ENCODE measurements around the gene CACNA1D.

Gene CACNA1D

GRCh38 chr3:53695324-53695690, 200.9 kb downstream of the CACNA1D start:
- no peak for DNase-seq

- DNase-seq, result peak; percentile 11
Measured at GRCh38 chr3:53696401-53697172, 202.2 kb downstream of the CACNA1D start.

GRCh38 chr3:53700441-53700840, 206.0 kb downstream of the CACNA1D start:
- peak; percentile 4 for DNase-seq

- DNase-seq, result peak; percentile 2
Measured at GRCh38 chr3:53702776-53703530, 208.5 kb downstream of the CACNA1D start.

GRCh38 chr3:53703630-53704362, 209.4 kb downstream of the CACNA1D start:
- DNase-seq, result no peak

- no peak for DNase-seq
Measured at GRCh38 chr3:53704363-53704725, 209.9 kb downstream of the CACNA1D start.

- DNase-seq, result no peak
Measured at GRCh38 chr3:53705024-53705745, 210.8 kb downstream of the CACNA1D start.

- no peak for DNase-seq
Measured at GRCh38 chr3:53705774-53706173, 211.4 kb downstream of the CACNA1D start.

- no peak for DNase-seq
Measured at GRCh38 chr3:53707222-53707621, 212.8 kb downstream of the CACNA1D start.

GRCh38 chr3:53708001-53708621, 213.7 kb downstream of the CACNA1D start:
- DNase-seq, result no peak

- DNase-seq, result no peak
Measured at GRCh38 chr3:53709256-53709655, 214.8 kb downstream of the CACNA1D start.

GRCh38 chr3:53709860-53710674, 215.7 kb downstream of the CACNA1D start:
- DNase-seq, result peak; percentile 78

GRCh38 chr3:53711387-53711786, 217.0 kb downstream of the CACNA1D start:
- DNase-seq, result no peak

- no peak for DNase-seq
Measured at GRCh38 chr3:53712817-53713388, 218.5 kb downstream of the CACNA1D start.

GRCh38 chr3:53713626-53714025, 219.2 kb downstream of the CACNA1D start:
- DNase-seq, result no peak

- DNase-seq, result no peak
Measured at GRCh38 chr3:53715815-53716483, 221.5 kb downstream of the CACNA1D start.

- DNase-seq, result no peak
Measured at GRCh38 chr3:53716998-53717397, 222.6 kb downstream of the CACNA1D start.

- DNase-seq, result no peak
Measured at GRCh38 chr3:53718462-53718861, 224.1 kb downstream of the CACNA1D start.

- no peak for DNase-seq
Measured at GRCh38 chr3:53719796-53720195, 225.4 kb downstream of the CACNA1D start.
